ENCODE results near the gene CCNI. TPM values are rescaled to one million over a fixed set of nuclear protein-coding genes. Genes with fewer than 3 reads are reported as not detected.

The CCNI gene
- total RNA-seq, 2 donors from 2014 or later: 92.6 to 185 TPM

DNA sequence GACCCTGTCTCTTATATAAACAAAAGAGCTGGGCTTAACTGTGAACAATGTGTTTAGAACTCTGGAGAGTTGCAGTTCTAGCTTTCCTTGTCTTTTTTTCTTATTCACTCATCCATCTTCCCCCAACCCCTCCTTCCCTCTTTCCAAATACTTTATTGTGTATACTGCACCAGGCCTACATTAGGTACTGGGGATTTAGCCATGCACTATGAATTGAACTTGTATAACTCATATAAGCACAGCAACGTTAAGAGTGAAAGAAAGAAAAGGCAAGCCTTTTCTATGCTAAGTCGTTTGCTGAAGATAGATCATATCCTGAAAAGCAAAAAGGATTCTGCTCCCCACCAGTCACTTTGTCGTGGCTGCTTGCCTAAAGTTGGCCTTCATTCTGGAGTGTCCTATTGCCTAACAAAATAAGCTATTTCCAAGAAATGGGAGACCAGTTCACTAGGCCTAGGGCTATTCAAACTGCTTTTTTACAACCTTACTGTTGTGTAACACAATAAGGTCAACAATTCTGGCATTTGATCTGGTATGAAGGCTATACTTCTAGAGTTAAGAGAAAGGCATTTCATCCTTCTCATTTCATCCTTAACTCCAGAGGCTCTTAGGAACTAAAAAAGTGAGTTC is 32.2 kb downstream of the CCNI start:
- Histone ChIP-seq H3K4me1 (no peaks in the 10 kb centered on the region), H3K27me3 (no peaks in the 10 kb centered on the region), H3K9me3 (no peaks in the 10 kb centered on the region), H3K4me3 (no peak overlapping the region), H3K36me3 (replicated peaks in 1 of 2; ENCODE audit: insufficient read depth in 1 of 2, low read depth in 2 of 2) (peaks cover 0 to 2% of the 10 kb centered on the region in 2 donors), H3K27ac (no peak overlapping the region)
- intact Hi-C loops (cut with DNase I): loop anchor here (10.0 kb wide), 1 partner anchor 109 kb away; no protein-coding TSS in a partner anchor
- ATAC-seq: peak; percentile 29
- no peak for DNase-seq
- WGBS, 2 donors: 67 to 79% methylated on average over 3 of the region's 3 CpGs
- no peak for TF ChIP-seq POLR2A (IDR thresholded peaks at IDR 0.05)
- TF ChIP-seq, protein P1, sequence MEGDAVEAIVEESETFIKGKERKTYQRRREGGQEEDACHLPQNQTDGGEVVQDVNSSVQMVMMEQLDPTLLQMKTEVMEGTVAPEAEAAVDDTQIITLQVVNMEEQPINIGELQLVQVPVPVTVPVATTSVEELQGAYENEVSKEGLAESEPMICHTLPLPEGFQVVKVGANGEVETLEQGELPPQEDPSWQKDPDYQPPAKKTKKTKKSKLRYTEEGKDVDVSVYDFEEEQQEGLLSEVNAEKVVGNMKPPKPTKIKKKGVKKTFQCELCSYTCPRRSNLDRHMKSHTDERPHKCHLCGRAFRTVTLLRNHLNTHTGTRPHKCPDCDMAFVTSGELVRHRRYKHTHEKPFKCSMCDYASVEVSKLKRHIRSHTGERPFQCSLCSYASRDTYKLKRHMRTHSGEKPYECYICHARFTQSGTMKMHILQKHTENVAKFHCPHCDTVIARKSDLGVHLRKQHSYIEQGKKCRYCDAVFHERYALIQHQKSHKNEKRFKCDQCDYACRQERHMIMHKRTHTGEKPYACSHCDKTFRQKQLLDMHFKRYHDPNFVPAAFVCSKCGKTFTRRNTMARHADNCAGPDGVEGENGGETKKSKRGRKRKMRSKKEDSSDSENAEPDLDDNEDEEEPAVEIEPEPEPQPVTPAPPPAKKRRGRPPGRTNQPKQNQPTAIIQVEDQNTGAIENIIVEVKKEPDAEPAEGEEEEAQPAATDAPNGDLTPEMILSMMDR (IDR thresholded peaks at IDR 0.05): no peak

DNA sequence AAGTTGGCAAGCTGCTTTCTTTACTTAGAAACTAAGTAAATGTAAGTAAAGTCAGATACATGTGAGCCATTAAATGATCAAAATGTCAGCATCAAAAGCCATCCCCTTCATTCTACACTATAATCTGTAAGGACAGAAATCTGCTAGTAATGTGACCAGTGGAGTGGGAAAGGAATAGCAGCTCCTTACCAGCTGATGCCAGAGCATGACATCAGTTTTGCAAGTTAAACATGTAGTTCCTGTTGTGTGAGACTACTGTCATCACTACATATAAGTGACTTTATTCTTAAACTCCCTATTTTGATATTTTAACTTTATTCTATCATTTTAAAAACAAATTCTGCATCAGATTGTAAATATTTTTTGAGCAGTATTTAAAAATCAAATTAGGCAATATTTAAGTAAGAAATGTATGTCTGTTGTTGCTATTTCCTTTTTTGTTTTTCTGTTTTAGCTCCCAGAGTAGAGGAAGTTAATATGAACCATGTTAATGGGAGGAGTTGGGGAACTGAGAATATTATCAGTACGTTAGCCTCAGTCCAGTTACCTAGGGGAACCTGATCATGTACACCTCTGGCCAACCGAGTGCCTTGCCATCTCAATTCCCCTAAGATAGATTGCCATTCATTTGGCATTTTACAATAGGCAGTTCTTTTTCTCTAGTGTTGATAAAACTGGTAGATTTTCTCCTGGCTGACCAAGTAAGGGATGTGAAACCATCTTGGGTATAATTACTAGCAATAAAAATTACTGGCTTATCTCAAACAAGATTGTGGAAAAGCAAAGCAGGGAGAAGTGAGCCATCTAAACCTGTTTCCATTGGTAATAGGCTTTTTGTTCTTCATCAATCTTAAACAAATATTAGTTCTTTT is 34.7 kb downstream of the CCNI start:
- Histone ChIP-seq H3K27me3 (no peaks in the 10 kb centered on the region), H3K9me3 (no peaks in the 10 kb centered on the region), H3K27ac (no peak overlapping the region), H3K4me1 (no peaks in the 10 kb centered on the region), H3K4me3 (no peak overlapping the region), H3K36me3 (replicated peaks in 1 of 2; ENCODE audit: insufficient read depth in 1 of 2, low read depth in 2 of 2) (no peaks in the 10 kb centered on the region)
- TF ChIP-seq, protein P1 (IDR thresholded peaks at IDR 0.05): no peak
- no peak for TF ChIP-seq POLR2A (IDR thresholded peaks at IDR 0.05)
- 66 to 68% methylated on average over 2 of the region's 2 CpGs for WGBS, 2 donors
- ATAC-seq (no peak), DNase-seq (no peak)
- intact Hi-C loops (cut with DNase I): loop anchor here (10.0 kb wide), 1 partner anchor 106 kb away; no protein-coding TSS in a partner anchor

DNA sequence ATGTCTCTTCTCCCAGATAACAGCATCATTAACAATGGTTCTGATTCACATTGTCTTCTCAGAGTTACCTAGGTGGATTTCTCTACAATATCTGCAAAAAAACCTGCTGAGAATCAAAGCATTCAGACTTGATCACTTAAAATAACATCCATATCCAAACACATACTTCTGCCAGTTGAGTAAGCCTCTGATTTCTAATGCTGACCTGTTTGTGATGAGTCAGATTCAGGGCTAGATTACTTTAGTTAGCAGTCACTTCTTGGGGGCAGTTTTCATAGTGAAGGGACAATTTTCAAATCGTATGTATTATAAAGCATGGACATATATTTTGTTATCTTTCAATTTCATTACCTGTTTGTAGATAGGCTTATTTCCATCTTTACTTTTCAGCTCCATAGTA is 35.5 kb downstream of the CCNI start:
- no peak for ATAC-seq
- no peaks in the 10 kb centered on the region for H3K4me1 ChIP-seq
- no peaks in the 10 kb centered on the region for H3K36me3 ChIP-seq (replicated peaks in 1 of 2; ENCODE audit: insufficient read depth in 1 of 2, low read depth in 2 of 2)
- intact Hi-C loops (cut with DNase I): loop anchor here (10.0 kb wide), 1 partner anchor 105 kb away; no protein-coding TSS in a partner anchor
- 71 to 83% methylated on average over 1 of the region's 1 CpG for WGBS, 2 donors
- no peaks in the 10 kb centered on the region for H3K9me3 ChIP-seq
- DNase-seq: no peak
- no peak overlapping the region for H3K27ac ChIP-seq
- TF ChIP-seq, protein P1 (IDR thresholded peaks at IDR 0.05): no peak
- no peak for TF ChIP-seq POLR2A (IDR thresholded peaks at IDR 0.05)
- no peak overlapping the region for H3K4me3 ChIP-seq
- no peaks in the 10 kb centered on the region for H3K27me3 ChIP-seq

DNA sequence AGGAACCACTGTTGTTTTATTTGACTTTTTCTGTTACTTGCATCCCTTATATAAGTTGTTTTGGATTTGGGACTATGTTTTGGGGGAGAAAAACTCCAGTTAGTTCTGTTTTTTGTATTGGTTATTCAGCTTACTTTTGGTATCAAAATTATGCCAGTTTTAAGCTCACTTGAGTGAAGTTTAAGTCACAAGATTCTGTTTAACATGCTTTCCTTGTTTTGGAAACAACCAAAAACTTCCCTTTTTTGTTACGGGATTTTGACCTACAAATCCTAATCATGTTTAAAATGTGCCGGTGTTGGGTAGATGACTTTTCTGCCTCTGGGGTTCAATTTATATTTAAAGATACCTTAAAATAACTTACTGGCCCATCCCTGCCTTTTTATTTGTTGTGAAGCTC is 36.0 kb downstream of the CCNI start:
- H3K4me1 ChIP-seq: no peaks in the 10 kb centered on the region
- no peaks in the 10 kb centered on the region for H3K27me3 ChIP-seq
- no peaks in the 10 kb centered on the region for H3K36me3 ChIP-seq (replicated peaks in 1 of 2; ENCODE audit: insufficient read depth in 1 of 2, low read depth in 2 of 2)
- intact Hi-C loops (cut with DNase I): loop anchor here (10.0 kb wide), 1 partner anchor 105 kb away; no protein-coding TSS in a partner anchor
- TF ChIP-seq POLR2A (IDR thresholded peaks at IDR 0.05): no peak
- TF ChIP-seq, protein P1 (IDR thresholded peaks at IDR 0.05): no peak
- DNase-seq: no peak
- 82 to 90% methylated on average over 2 of the region's 2 CpGs for WGBS, 2 donors
- H3K9me3 ChIP-seq: no peaks in the 10 kb centered on the region
- no peak for ATAC-seq
- H3K27ac ChIP-seq: no peak overlapping the region
- no peak overlapping the region for H3K4me3 ChIP-seq
